ENCODE results near the gene AVEN.
"Not testable (repeated sequence)": the region's sequence is repeated elsewhere in the genome, so short reads cannot be mapped to it uniquely, and the experiment has no call there.

DNA sequence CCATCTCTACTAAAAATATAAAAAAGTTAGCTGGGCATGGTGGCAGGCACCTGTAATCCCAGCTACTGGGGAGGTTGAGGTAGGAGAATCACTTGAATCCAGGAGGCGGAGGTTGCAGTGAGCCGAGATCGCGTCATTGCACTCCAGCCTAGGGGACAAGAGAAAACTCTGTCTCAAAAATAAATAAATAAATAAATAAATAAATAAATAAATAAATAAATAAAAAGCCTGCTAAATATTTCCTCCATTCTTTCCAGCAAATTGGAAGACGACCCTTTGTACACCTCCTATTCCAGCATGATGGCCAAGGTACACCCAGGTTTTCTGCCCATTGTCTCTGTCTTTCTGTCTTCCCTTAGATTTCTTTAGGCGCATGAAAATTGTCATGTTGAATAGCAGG is 219.5 kb downstream of the AVEN start:
- TF ChIP-seq HDGF (IDR thresholded peaks at IDR 0.05); POLR2AphosphoS5 (IDR thresholded peaks at IDR 0.05; ENCODE audit: control insufficient read depth, insufficient read depth, low read depth, low read length); CHD4 (IDR thresholded peaks at IDR 0.05; ENCODE audit: insufficient read depth, insufficient replicate concordance, low read depth, low read length, poor library complexity, severe bottlenecking): not testable (repeated sequence)
- TF ChIP-seq, protein P1, sequence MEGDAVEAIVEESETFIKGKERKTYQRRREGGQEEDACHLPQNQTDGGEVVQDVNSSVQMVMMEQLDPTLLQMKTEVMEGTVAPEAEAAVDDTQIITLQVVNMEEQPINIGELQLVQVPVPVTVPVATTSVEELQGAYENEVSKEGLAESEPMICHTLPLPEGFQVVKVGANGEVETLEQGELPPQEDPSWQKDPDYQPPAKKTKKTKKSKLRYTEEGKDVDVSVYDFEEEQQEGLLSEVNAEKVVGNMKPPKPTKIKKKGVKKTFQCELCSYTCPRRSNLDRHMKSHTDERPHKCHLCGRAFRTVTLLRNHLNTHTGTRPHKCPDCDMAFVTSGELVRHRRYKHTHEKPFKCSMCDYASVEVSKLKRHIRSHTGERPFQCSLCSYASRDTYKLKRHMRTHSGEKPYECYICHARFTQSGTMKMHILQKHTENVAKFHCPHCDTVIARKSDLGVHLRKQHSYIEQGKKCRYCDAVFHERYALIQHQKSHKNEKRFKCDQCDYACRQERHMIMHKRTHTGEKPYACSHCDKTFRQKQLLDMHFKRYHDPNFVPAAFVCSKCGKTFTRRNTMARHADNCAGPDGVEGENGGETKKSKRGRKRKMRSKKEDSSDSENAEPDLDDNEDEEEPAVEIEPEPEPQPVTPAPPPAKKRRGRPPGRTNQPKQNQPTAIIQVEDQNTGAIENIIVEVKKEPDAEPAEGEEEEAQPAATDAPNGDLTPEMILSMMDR (IDR thresholded peaks at IDR 0.05 in 2 of 3, conservative IDR thresholded peaks at IDR 0.05 in 1 of 3; ENCODE audit: insufficient read depth in 2 of 3, low read depth in 1 of 3, low read length in 3 of 3), result not testable (repeated sequence)
